22Rv1 (cell line): ENCODE data around the gene NKAIN1.
"Not testable (repeated sequence)": the region's sequence is repeated elsewhere in the genome, so short reads cannot be mapped to it uniquely, and the experiment has no call there.

Source experiments
- H3K27ac ChIP-seq: fragments of 450-650 bp; 2 replicates; pipeline ENCODE4 v1.5.1; 2017
- ZFX ChIP-seq: fragments of 450-650 bp; IDR thresholded peaks from 2 replicates; pipeline ENCODE4 v1.6.1; 2017; ENCODE audit warnings: antibody characterized with exemption, borderline replicate concordance
- TF ChIP-seq, protein P1 (sequence below): fragments of 450-650 bp; IDR thresholded peaks from 2 replicates; pipeline ENCODE4 v1.5.1; 2017; ENCODE audit warnings: mild to moderate bottlenecking

Gene NKAIN1

GRCh38 chr1:31198150-31198549 is 41.5 kb downstream of the NKAIN1 start:
- no peak for TF ChIP-seq ZFX
- TF ChIP-seq, protein P1, sequence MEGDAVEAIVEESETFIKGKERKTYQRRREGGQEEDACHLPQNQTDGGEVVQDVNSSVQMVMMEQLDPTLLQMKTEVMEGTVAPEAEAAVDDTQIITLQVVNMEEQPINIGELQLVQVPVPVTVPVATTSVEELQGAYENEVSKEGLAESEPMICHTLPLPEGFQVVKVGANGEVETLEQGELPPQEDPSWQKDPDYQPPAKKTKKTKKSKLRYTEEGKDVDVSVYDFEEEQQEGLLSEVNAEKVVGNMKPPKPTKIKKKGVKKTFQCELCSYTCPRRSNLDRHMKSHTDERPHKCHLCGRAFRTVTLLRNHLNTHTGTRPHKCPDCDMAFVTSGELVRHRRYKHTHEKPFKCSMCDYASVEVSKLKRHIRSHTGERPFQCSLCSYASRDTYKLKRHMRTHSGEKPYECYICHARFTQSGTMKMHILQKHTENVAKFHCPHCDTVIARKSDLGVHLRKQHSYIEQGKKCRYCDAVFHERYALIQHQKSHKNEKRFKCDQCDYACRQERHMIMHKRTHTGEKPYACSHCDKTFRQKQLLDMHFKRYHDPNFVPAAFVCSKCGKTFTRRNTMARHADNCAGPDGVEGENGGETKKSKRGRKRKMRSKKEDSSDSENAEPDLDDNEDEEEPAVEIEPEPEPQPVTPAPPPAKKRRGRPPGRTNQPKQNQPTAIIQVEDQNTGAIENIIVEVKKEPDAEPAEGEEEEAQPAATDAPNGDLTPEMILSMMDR = no peak
- H3K27ac ChIP-seq = no peak overlapping the region

- no peak overlapping the region for H3K27ac ChIP-seq
- TF ChIP-seq, protein P1 = no peak
- no peak for TF ChIP-seq ZFX
Observed at GRCh38 chr1:31196685-31197084, 43.0 kb downstream of the NKAIN1 start.

- H3K27ac ChIP-seq = not testable (repeated sequence)
Observed at GRCh38 chr1:31195267-31195666, 44.4 kb downstream of the NKAIN1 start.

GRCh38 chr1:31193729-31194128 is 46.0 kb downstream of the NKAIN1 start:
- no peak overlapping the region for H3K27ac ChIP-seq
- TF ChIP-seq ZFX = no peak
- TF ChIP-seq, protein P1 = no peak

- TF ChIP-seq ZFX = no peak
- TF ChIP-seq, protein P1 = no peak
- H3K27ac ChIP-seq = no peak overlapping the region
Observed at GRCh38 chr1:31191281-31191680, 48.4 kb downstream of the NKAIN1 start.

DNA sequence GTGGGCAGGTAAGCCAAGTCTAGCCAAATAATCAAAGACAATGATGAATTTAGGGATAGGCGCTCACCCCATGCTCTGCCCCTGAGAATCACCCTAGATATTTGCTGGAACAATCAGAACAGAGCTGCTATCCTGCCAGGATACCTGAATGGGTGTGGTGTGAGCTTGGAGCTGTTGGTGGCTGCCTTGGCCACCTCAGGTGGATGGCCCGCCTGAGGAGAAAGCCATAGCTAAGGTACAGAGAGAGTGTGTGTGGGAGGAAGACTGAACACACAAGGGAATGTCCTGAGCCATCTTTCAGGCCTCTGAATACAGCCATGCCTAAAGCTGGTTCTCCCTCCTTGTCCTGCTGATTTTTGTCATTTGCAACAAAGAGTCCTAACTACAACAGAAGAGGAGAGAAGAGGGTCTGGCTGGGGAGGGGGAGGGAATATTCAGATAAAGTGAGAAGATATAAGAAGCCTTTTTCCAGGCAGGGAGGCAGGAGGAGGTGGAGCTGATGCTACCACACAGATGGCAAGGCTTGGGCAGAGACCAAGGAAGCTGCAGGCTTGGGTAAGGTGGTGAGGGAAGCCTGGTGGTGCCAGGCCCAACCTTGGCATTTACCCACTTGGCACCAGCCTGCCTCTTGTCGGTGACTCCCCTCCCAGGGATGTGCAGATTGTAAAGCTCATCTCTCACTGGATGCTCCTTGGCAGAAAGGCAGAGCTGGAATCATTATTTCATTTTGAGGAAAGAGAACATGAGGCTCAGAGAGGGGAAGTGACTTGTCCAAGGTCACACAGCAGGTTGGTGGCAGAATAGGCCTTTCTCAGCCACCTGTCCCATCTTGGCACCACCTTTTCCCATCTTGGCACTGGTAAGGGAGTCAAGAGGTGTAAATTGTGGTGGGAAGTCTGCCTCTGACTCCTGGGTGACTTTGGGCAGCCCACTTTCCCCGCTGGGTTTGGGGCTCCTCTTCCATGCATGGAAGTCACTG is 49.7 kb downstream of the NKAIN1 start:
- H3K27ac ChIP-seq = no peak overlapping the region
- TF ChIP-seq ZFX = no peak
- TF ChIP-seq, protein P1 = no peak

GRCh38 chr1:31183927-31184554 is 55.6 kb downstream of the NKAIN1 start:
- H3K27ac ChIP-seq = no peak overlapping the region
- TF ChIP-seq, protein P1 = peak; percentile 92
- TF ChIP-seq ZFX = no peak
